Ramos (cell line): Measurements from ENCODE around the gene UBAP1.
"Not testable (repeated sequence)": the region's sequence is repeated elsewhere in the genome, so short reads cannot be mapped to it uniquely, and the experiment has no call there.

Experiments
- in situ Hi-C: fragments of 300-500 bp; cut with MboI; formaldehyde crosslinking; loops from one replicate; pipeline ENCODE4 v1.14.3; 2022; ENCODE audit warnings: low sequenced_read_pairs; ENCODE audit not compliant: unreplicated experiment

Gene UBAP1

GRCh38 chr9:34217015-34217414 is 38.2 kb downstream of the UBAP1 start:
- in situ Hi-C loops = loop anchor here (25.0 kb wide), 1 partner anchor 95 kb away; no protein-coding TSS in a partner anchor

- in situ Hi-C loops = loop anchor here (25.0 kb wide), 1 partner anchor 94 kb away; no protein-coding TSS in a partner anchor
Observed at GRCh38 chr9:34218446-34218845, 39.6 kb downstream of the UBAP1 start.

- in situ Hi-C loops = loop anchor here (25.0 kb wide), 1 partner anchor 93 kb away; no protein-coding TSS in a partner anchor
Observed at GRCh38 chr9:34219421-34219820, 40.6 kb downstream of the UBAP1 start.

- in situ Hi-C loops = loop anchor here (25.0 kb wide), 1 partner anchor 92 kb away; no protein-coding TSS in a partner anchor
Observed at GRCh38 chr9:34220218-34220617, 41.4 kb downstream of the UBAP1 start.

- in situ Hi-C loops = loop anchor here (25.0 kb wide), 1 partner anchor 88 kb away; no protein-coding TSS in a partner anchor
Observed at GRCh38 chr9:34224349-34224748, 45.5 kb downstream of the UBAP1 start.

GRCh38 chr9:34226144-34226760 is 47.4 kb downstream of the UBAP1 start:
- in situ Hi-C loops = not testable (repeated sequence)

- in situ Hi-C loops = no loop called here
Observed at GRCh38 chr9:34227445-34227844, 48.6 kb downstream of the UBAP1 start.

GRCh38 chr9:34230556-34230955 is 51.7 kb downstream of the UBAP1 start:
- in situ Hi-C loops = no loop called here

- in situ Hi-C loops = no loop called here
Observed at GRCh38 chr9:34232201-34232600, 53.4 kb downstream of the UBAP1 start.

- in situ Hi-C loops = no loop called here
Observed at GRCh38 chr9:34233672-34234071, 54.8 kb downstream of the UBAP1 start.

GRCh38 chr9:34237836-34238235 is 59.0 kb downstream of the UBAP1 start:
- in situ Hi-C loops = no loop called here

GRCh38 chr9:34240006-34240405 is 61.2 kb downstream of the UBAP1 start:
- in situ Hi-C loops = no loop called here

GRCh38 chr9:34242830-34243229 is 64.0 kb downstream of the UBAP1 start:
- in situ Hi-C loops = no loop called here

- in situ Hi-C loops = not testable (repeated sequence)
Observed at GRCh38 chr9:34245212-34245611, 66.4 kb downstream of the UBAP1 start.

GRCh38 chr9:34246453-34246852 is 67.6 kb downstream of the UBAP1 start:
- in situ Hi-C loops = no loop called here

GRCh38 chr9:34247782-34248181 is 68.9 kb downstream of the UBAP1 start:
- in situ Hi-C loops = not testable (repeated sequence)

GRCh38 chr9:34249274-34249673 is 70.4 kb downstream of the UBAP1 start:
- in situ Hi-C loops = no loop called here

- in situ Hi-C loops = no loop called here
Observed at GRCh38 chr9:34250721-34251120, 71.9 kb downstream of the UBAP1 start.

- in situ Hi-C loops = no loop called here
Observed at GRCh38 chr9:34252016-34252415, 73.2 kb downstream of the UBAP1 start.

GRCh38 chr9:34252670-34253459 is 74.0 kb downstream of the UBAP1 start:
- in situ Hi-C loops = no loop called here

GRCh38 chr9:34253460-34253837 is 74.6 kb downstream of the UBAP1 start:
- in situ Hi-C loops = no loop called here
